GM12878 (cell line): ENCODE measurements around the gene KIAA0825. TPM values are rescaled to one million over a fixed set of nuclear protein-coding genes. Genes with fewer than 3 reads are reported as not detected.

Source experiments
- ATAC-seq: fragments of 200-7000 bp; cut with Tn5 transposase; 3 replicates; pipeline ENCODE4 v1.9.1; 2020; ENCODE audit warnings: mild to moderate bottlenecking, moderate library complexity
- BruUV-seq: library from RNA; stranded (reverse); fragments of 400-500 nt; replicated peaks from 2 replicates; lab custom pipeline; 2021; lab: Mats Ljungman, UMichigan
- CTCF ChIA-PET: fragments of 300-600 bp; sonication (Branson Sonifier 250); formaldehyde crosslinking; extraction: SDS; loops from one replicate; lab custom pipeline; 2021; ENCODE audit warnings: inconsistent platforms; lab: Yijun Ruan, JAX
- POLR2A ChIA-PET: fragments of 350-600 bp; formaldehyde crosslinking; extraction: SDS; loops from one replicate; lab custom pipeline; 2021; ENCODE audit warnings: inconsistent platforms; lab: Charles Lee
- RAD21 ChIA-PET: fragments of 300-600 bp; sonication (Branson Sonifier 250); formaldehyde crosslinking; loops from one replicate; lab custom pipeline; 2023; ENCODE audit warnings: antibody characterized with exemption; ENCODE audit not compliant: unreplicated experiment; lab: Charles Lee
- SMC1A ChIA-PET: fragments of 300-600 bp; sonication (Branson Sonifier 250); formaldehyde crosslinking; loops from one replicate; lab custom pipeline; 2023; ENCODE audit not compliant: unreplicated experiment, uncharacterized antibody; lab: Charles Lee
- DNase-seq: peaks from one replicate; pipeline ENCODE4 v3.0.0-alpha.2; 2011; ENCODE audit warnings: low read depth, low spot score
- FAIRE-seq: peaks from 3 replicates; lab custom pipeline; 2011; peaks lifted over from hg19 to GRCh38; lab: Jason Lieb, UNC
- H2AFZ ChIP-seq: 2 replicates; pipeline ENCODE4 v1.6.0; 2011; ENCODE audit warnings: low read depth, low read length, control low read depth; ENCODE audit not compliant: control insufficient read depth
- H3K27ac ChIP-seq: 2 replicates; pipeline ENCODE4 v1.5.1; 2011; ENCODE audit warnings: control low read depth; ENCODE audit not compliant: control insufficient read depth, insufficient read depth
- H3K27me3 ChIP-seq, 2 experiments: replicated peaks in 1 of 2; 2 replicates each; pipeline versions ENCODE4 v1.6.0 to v1.6.1; 2011; ENCODE audit warnings: low read length in 1 of 2; ENCODE audit not compliant: control insufficient read depth in 2 of 2, insufficient read depth in 2 of 2
- H3K36me3 ChIP-seq, 2 experiments: 2 replicates each; pipeline ENCODE4 v1.5.1; 2011; ENCODE audit warnings: low read length in 1 of 2; ENCODE audit not compliant: control insufficient read depth in 2 of 2, insufficient read depth in 2 of 2
- H3K4me1 ChIP-seq: 2 replicates; pipeline ENCODE4 v1.6.1; 2011; ENCODE audit warnings: mild to moderate bottlenecking, low read length, moderate library complexity, mixed read lengths; ENCODE audit not compliant: control insufficient read depth, insufficient read depth
- H3K4me2 ChIP-seq: 2 replicates; pipeline ENCODE4 v1.6.0; 2011; ENCODE audit warnings: control low read depth; ENCODE audit not compliant: control insufficient read depth, insufficient read depth
- H3K4me3 ChIP-seq: fragments of 200-600 bp; sonication (generic); 2 replicates; pipeline ENCODE4 v1.5.1; 2016
- H3K79me2 ChIP-seq: 2 replicates; pipeline ENCODE4 v1.6.0; 2011; ENCODE audit warnings: low read length; ENCODE audit not compliant: control insufficient read depth, insufficient read depth
- H3K9ac ChIP-seq: 2 replicates; pipeline ENCODE4 v1.8.0; 2011; ENCODE audit warnings: low read length, control low read depth, mixed read lengths; ENCODE audit not compliant: control insufficient read depth, insufficient read depth
- H3K9me3 ChIP-seq: replicated peaks from 3 replicates; pipeline ENCODE4 v1.5.1; 2011; ENCODE audit warnings: mild to moderate bottlenecking, low read length; ENCODE audit not compliant: control insufficient read depth, insufficient read depth
- H4K20me1 ChIP-seq: 2 replicates; pipeline ENCODE4 v1.6.0; 2011; ENCODE audit not compliant: control insufficient read depth, insufficient read depth
- BACH1 ChIP-seq: fragments of 450-650 bp; IDR thresholded peaks from 2 replicates; pipeline ENCODE4 v1.6.1; 2017; ENCODE audit warnings: mild to moderate bottlenecking, borderline replicate concordance
- CREB1 ChIP-seq: IDR thresholded peaks from 2 replicates; pipeline ENCODE4 v1.6.1; 2012; ENCODE audit warnings: low read depth, mild to moderate bottlenecking, inconsistent platforms
- EGR1 ChIP-seq, 2 experiments: IDR thresholded peaks; 1 replicate in 1 of 2; 2 replicates in 1 of 2; pipeline ENCODE4 v1.6.1; 2011 to 2012; ENCODE audit warnings: low read depth in 2 of 2, low read length in 2 of 2, borderline replicate concordance in 1 of 2, mild to moderate bottlenecking in 1 of 2, moderate library complexity in 1 of 2
- IKZF2 ChIP-seq, 2 experiments: fragments of 450-650 bp; IDR thresholded peaks; 2 replicates each; pipeline ENCODE4 v1.6.1; 2017; ENCODE audit warnings: mild to moderate bottlenecking in 2 of 2, moderate library complexity in 2 of 2
- KLF5 ChIP-seq: fragments of 450-650 bp; IDR thresholded peaks from 2 replicates; pipeline ENCODE4 v1.6.1; 2014; ENCODE audit warnings: mild to moderate bottlenecking; ENCODE audit not compliant: partially characterized antibody
- MXI1 ChIP-seq: fragments of 150-350 bp; IDR thresholded peaks from 2 replicates; pipeline ENCODE4 v1.6.1; 2011; ENCODE audit warnings: low read depth, mild to moderate bottlenecking, inconsistent platforms, low read length, improper control_type of control experiment
- NFXL1 ChIP-seq: fragments of 450-650 bp; IDR thresholded peaks from 2 replicates; pipeline ENCODE4 v1.6.1; 2017; ENCODE audit warnings: antibody characterized with exemption, mild to moderate bottlenecking, borderline replicate concordance
- RB1 ChIP-seq: fragments of 450-650 bp; formaldehyde crosslinking; IDR thresholded peaks from 2 replicates; pipeline ENCODE4 v1.6.1; 2017; ENCODE audit warnings: mild to moderate bottlenecking, borderline replicate concordance
- SMAD1 ChIP-seq: fragments of 450-650 bp; IDR thresholded peaks from 2 replicates; pipeline ENCODE4 v1.6.1; 2018; ENCODE audit warnings: mild to moderate bottlenecking, low read depth; ENCODE audit not compliant: partially characterized antibody
- WGBS: methylation state at CpG from one replicate; pipeline ENCODE4 v1.1.6; 2016; ENCODE audit warnings: low lambda C conversion rate; ENCODE audit not compliant: insufficient replicate concordance, insufficient coverage; ENCODE audit errors: missing lambda C conversion rate; 5-methylcytosine and 5-hydroxymethylcytosine counted together
- in situ Hi-C: fragments of 300-500 bp; cut with MboI; formaldehyde crosslinking; loops from 9 replicates; pipeline ENCODE4 v1.14.3; 2018; ENCODE audit warnings: mixed read lengths
- intact Hi-C: fragments of 100-400 bp; cut with micrococcal nuclease; formaldehyde crosslinking; loops from one replicate; pipeline ENCODE4 v1.14.2; 2022; ENCODE audit not compliant: unreplicated experiment
- polyA plus RNA-seq, 11 experiments: library from polyadenylated mRNA; depleted of rRNA in 4 of 11; unstranded in 6 of 11; stranded (reverse) in 5 of 11; fragments of >200 nt; fragmentation: Nextera tagmentation in 4 of 11; fragmentation: Illumina TruSeq in 1 of 11; extraction: Ambion mirVana in 4 of 11; extraction: Trizol in 1 of 11; gene quantifications; 1 replicate in 1 of 11; 2 replicates in 10 of 11; pipeline versions ENCODE4 v1.2.1 to v1.2.3, GENCODE V29; 2011 to 2016; ENCODE audit warnings: inconsistent platforms in 2 of 11, missing spikeins in 2 of 11, low read depth in 1 of 11
- total RNA-seq, 4 experiments: library from RNA; depleted of rRNA in 3 of 4; stranded (reverse); fragments of >200 nt in 3 of 4; fragmentation: Illumina TruSeq in 1 of 4; extraction: Trizol in 1 of 4; gene quantifications; 2 replicates each; pipeline versions ENCODE4 v1.2.1 to v1.2.3, GENCODE V29; 2013 to 2021
- TF ChIP-seq, protein P1 (sequence below): fragments of 450-650 bp; IDR thresholded peaks from 2 replicates; pipeline ENCODE4 v1.6.1; 2018; ENCODE audit warnings: borderline replicate concordance, mild to moderate bottlenecking; ENCODE audit not compliant: partially characterized antibody
- TF ChIP-seq, protein P2 (sequence below): IDR thresholded peaks from 2 replicates; pipeline ENCODE4 v1.6.1; 2011; ENCODE audit warnings: low read depth, low read length, improper control_type of control experiment, borderline replicate concordance

Gene KIAA0825
- total and polyA plus RNA-seq, 10 of the 15 experiments (the other 5 are each of a cell fraction or from before 2014, with no cell fraction given): 0.55 to 1.9 (median 1.5) TPM

DNA sequence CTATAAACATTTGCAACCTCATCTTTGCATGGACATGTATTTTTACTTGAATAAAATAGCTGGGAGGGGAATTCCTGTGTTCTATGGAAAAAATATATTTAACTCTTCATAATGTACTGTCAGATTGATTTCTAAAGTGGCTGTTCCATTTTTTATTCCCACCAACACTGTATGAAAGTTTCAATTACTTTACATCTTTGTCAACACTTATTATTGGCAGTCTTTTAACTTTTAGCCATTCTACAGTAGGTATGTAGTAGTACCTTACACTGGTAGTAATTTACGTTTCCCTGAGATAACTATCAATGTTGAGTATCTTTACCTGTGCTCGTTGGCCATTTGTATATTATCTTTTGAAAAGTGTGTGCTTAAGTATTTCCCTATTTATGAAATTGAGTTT, 429.7 kb downstream of the KIAA0825 start (continued):
- TF ChIP-seq, protein P1, sequence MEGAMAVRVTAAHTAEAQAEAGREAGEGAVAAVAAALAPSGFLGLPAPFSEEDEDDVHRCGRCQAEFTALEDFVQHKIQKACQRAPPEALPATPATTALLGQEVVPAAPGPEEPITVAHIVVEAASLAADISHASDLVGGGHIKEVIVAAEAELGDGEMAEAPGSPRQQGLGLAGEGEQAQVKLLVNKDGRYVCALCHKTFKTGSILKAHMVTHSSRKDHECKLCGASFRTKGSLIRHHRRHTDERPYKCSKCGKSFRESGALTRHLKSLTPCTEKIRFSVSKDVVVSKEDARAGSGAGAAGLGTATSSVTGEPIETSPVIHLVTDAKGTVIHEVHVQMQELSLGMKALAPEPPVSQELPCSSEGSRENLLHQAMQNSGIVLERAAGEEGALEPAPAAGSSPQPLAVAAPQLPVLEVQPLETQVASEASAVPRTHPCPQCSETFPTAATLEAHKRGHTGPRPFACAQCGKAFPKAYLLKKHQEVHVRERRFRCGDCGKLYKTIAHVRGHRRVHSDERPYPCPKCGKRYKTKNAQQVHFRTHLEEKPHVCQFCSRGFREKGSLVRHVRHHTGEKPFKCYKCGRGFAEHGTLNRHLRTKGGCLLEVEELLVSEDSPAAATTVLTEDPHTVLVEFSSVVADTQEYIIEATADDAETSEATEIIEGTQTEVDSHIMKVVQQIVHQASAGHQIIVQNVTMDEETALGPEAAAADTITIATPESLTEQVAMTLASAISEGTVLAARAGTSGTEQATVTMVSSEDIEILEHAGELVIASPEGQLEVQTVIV: no peak
- TF ChIP-seq BACH1: no peak

DNA sequence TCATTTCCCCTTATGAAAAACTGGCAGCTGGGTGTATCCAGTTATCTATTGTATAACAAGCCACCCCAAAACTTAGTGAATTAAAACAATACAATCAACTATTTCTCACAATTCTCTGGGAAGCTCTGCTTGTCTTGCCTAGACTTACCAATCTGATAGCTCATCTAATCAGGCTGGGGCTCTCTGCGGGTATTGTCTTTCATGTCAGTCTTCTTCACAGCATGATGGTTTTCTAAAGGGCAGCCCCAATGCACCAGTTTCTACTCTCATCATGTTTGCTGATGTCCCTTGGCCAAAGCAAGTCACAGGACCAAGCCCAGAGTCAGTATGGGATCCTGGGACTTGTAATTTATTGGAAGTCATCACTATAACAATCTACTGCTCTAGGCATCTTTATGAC, 433.5 kb downstream of the KIAA0825 start:
- Histone ChIP-seq H3K4me1 (no peaks in the 10 kb centered on the region), H3K27ac (no peak overlapping the region), H3K27me3 (no peaks in the 10 kb centered on the region; a peak in 1 of 4 replicates), H3K36me3 (no peaks in the 10 kb centered on the region), H3K9ac (no peak overlapping the region), H3K4me2 (no peak overlapping the region), H3K79me2 (no peaks in the 10 kb centered on the region), H3K4me3 (no peak overlapping the region), H2AFZ (no peak overlapping the region), H3K9me3 (no peaks in the 10 kb centered on the region), H4K20me1 (no peaks in the 10 kb centered on the region)
- intact Hi-C loops: no loop called here
- DNase-seq (no peak), FAIRE-seq (no peak), ATAC-seq (no peak)
- ChIA-PET RAD21 (no interaction called here), CTCF (interaction anchor here (1.3 kb wide), 1 partner anchor 11 kb away, joined by 3 read pairs; no protein-coding TSS in a partner anchor), POLR2A (no interaction called here), SMC1A (no interaction called here)
- no TSS peak for BruUV-seq
- WGBS: 83% methylated on average over 1 of the region's 1 CpG
- TF ChIP-seq MXI1 (no peak), CREB1 (no peak), SMAD1 (no peak), KLF5 (no peak), RB1 (no peak), EGR1 (IDR thresholded peaks at IDR 0.05; ENCODE audit: borderline replicate concordance in 1 of 2, low read depth in 2 of 2, low read length in 2 of 2) (no peak), NFXL1 (no peak), IKZF2 (IDR thresholded peaks at IDR 0.05) (no peak)
- TF ChIP-seq, protein P2, sequence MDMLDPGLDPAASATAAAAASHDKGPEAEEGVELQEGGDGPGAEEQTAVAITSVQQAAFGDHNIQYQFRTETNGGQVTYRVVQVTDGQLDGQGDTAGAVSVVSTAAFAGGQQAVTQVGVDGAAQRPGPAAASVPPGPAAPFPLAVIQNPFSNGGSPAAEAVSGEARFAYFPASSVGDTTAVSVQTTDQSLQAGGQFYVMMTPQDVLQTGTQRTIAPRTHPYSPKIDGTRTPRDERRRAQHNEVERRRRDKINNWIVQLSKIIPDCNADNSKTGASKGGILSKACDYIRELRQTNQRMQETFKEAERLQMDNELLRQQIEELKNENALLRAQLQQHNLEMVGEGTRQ: no peak
- in situ Hi-C loops: no loop called here
